MM.1S (cell line): Measurements from ENCODE around the gene TNFRSF14.

Experiments used
- DNase-seq: peaks from one replicate; pipeline ENCODE4 v3.0.0-alpha.2; 2015
- H2AFZ ChIP-seq: fragments of 300-600 bp; sonication (generic); 2 replicates; pipeline ENCODE4 v1.6.0; 2016; ENCODE audit warnings: antibody characterized with exemption, low read length
- H3F3A ChIP-seq: fragments of 300-600 bp; sonication (generic); 2 replicates; pipeline ENCODE4 v1.6.1; 2016; ENCODE audit warnings: mild to moderate bottlenecking, antibody characterized with exemption, low read length, moderate library complexity, mixed read lengths; ENCODE audit not compliant: insufficient read depth
- H3K27ac ChIP-seq: fragments of 300-600 bp; sonication (generic); 2 replicates; pipeline ENCODE4 v1.5.1; 2016; ENCODE audit warnings: mild to moderate bottlenecking, low read length
- H3K27me3 ChIP-seq: fragments of 300-600 bp; sonication (generic); replicated peaks from 2 replicates; pipeline ENCODE4 v1.6.0; 2016; ENCODE audit warnings: low read length; ENCODE audit not compliant: insufficient read depth
- H3K36me3 ChIP-seq: fragments of 300-600 bp; sonication (generic); replicated peaks from 2 replicates; pipeline ENCODE4 v1.6.1; 2016; ENCODE audit warnings: mild to moderate bottlenecking, low read length, mixed read lengths; ENCODE audit not compliant: insufficient read depth
- H3K4me1 ChIP-seq: fragments of 300-600 bp; sonication (generic); 2 replicates; pipeline ENCODE4 v1.6.1; 2016; ENCODE audit warnings: low read length, mixed read lengths
- H3K4me2 ChIP-seq: fragments of 300-600 bp; sonication (generic); 2 replicates; pipeline ENCODE4 v1.6.0; 2016; ENCODE audit warnings: low read depth, low read length
- H3K4me3 ChIP-seq: fragments of 300-600 bp; sonication (generic); 2 replicates; pipeline ENCODE4 v1.5.1; 2016; ENCODE audit warnings: low read length, mixed read lengths
- H3K79me2 ChIP-seq: fragments of 300-600 bp; sonication (generic); 2 replicates; pipeline ENCODE4 v1.6.1; 2016; ENCODE audit warnings: mixed run types, low read length, mixed read lengths
- H3K9ac ChIP-seq: fragments of 300-600 bp; sonication (generic); 2 replicates; pipeline ENCODE4 v1.6.1; 2016; ENCODE audit warnings: low read length, mixed read lengths
- H3K9me2 ChIP-seq: fragments of 300-600 bp; sonication (generic); replicated peaks from 2 replicates; pipeline ENCODE4 v1.6.1; 2016; ENCODE audit warnings: mild to moderate bottlenecking, low read length, mixed read lengths; ENCODE audit not compliant: insufficient read depth
- H3K9me3 ChIP-seq: fragments of 300-600 bp; sonication (generic); replicated peaks from 2 replicates; pipeline ENCODE4 v1.6.1; 2016; ENCODE audit warnings: mild to moderate bottlenecking, low read length, mixed read lengths; ENCODE audit not compliant: insufficient read depth
- H4K20me1 ChIP-seq: fragments of 300-600 bp; sonication (generic); 2 replicates; pipeline ENCODE4 v1.6.1; 2016; ENCODE audit warnings: mild to moderate bottlenecking, low read length, moderate library complexity, mixed read lengths; ENCODE audit not compliant: insufficient read depth
- CTCF ChIP-seq: fragments of 300-600 bp; sonication (generic); IDR thresholded peaks from 2 replicates; pipeline ENCODE4 v1.5.1; 2016; ENCODE audit warnings: antibody characterized with exemption, low read length, mixed read lengths
- EZH2 ChIP-seq: fragments of 300-600 bp; sonication (generic); optimal IDR thresholded peaks from 2 replicates; pipeline ENCODE3; 2017; ENCODE audit warnings: low read depth, mild to moderate bottlenecking, antibody characterized with exemption, low read length, mixed read lengths
- EZH2phosphoT487 ChIP-seq: fragments of 300-600 bp; sonication (generic); IDR thresholded peaks from 2 replicates; pipeline ENCODE4 v1.6.1; 2018; ENCODE audit warnings: antibody characterized with exemption, low read length

The TNFRSF14 gene

GRCh38 chr1:2588661-2589430 lies 32.7 kb downstream of the TNFRSF14 start:
- no peak for TF ChIP-seq EZH2
- no peak for TF ChIP-seq EZH2phosphoT487
- TF ChIP-seq CTCF: no peak
- no peaks in the 10 kb centered on the region for H3K36me3 ChIP-seq

DNA sequence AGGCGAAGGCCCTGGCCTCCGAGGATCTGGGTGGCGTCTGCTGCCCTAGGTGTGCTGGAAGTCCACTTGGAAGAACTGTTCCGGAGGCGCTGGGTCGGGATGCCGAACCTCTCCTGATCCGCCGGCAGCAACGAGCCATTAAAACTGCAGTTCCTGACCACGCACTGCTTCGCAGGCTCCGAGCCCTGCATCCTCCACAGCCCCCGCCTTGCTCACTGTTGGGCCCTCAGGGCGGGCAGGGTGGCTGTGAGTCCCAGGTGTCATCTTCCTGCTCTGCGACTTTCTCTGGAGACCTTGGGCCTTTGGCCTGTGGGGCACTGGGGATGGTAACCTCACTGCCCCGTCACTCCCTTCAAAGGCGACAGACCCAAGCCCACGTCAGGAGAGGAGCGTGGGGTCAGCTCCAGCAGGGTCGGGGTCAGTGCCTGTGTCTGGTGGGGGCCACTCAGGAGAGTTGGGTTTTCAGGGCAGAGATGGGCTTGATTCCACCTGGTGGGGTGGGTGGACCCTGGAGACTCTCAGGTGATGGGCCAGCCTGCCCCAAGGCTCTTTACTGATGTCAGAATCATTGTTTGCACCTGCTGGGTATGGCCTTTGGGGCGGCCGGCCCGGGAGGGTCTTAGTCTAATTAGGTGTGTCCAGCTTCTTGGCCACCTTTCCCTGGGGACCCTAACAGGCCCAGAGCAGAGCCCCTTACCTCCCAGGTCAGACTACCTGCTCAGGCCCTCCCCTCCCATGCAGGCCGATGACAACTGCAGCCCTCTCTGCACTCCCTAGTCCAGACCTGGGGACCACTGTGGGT lies 33.5 kb downstream of the TNFRSF14 start:
- no peak overlapping the region for H3K27ac ChIP-seq
- TF ChIP-seq CTCF: no peak
- TF ChIP-seq EZH2phosphoT487: no peak
- no peak for TF ChIP-seq EZH2
- no peaks in the 10 kb centered on the region for H4K20me1 ChIP-seq
- 0 out of 2 replicates have a peak, but pooled peaks cover 4% of the 10 kb centered on the region for H3F3A ChIP-seq
- H3K4me1 ChIP-seq: peaks cover 5% of the 10 kb centered on the region; the same call in 1 of the 2 replicates
- H3K9me3 ChIP-seq: no peaks in the 10 kb centered on the region
- H3K4me3 ChIP-seq: no peak overlapping the region
- H3K9me2 ChIP-seq: no peaks in the 10 kb centered on the region
- no peaks in the 10 kb centered on the region for H3K79me2 ChIP-seq
- no peak overlapping the region for H3K4me2 ChIP-seq
- DNase-seq: no peak
- H3K27me3 ChIP-seq: peaks cover 43% of the 10 kb centered on the region
- no peak overlapping the region for H3K9ac ChIP-seq
- no peaks in the 10 kb centered on the region for H3K36me3 ChIP-seq
- H2AFZ ChIP-seq: no peak overlapping the region

More at GRCh38 chr1:2588661-2589430, 32.7 kb downstream of the TNFRSF14 start:
- Histone ChIP-seq H3K27me3 (peaks cover 41% of the 10 kb centered on the region), H3K79me2 (no peaks in the 10 kb centered on the region), H4K20me1 (no peaks in the 10 kb centered on the region), H3K4me1 (peaks cover 5% of the 10 kb centered on the region; the same call in 1 of the 2 replicates), H3K4me3 (no peak overlapping the region), H3K9ac (no peak overlapping the region), H3K4me2 (no peak overlapping the region), H3K9me2 (no peaks in the 10 kb centered on the region), H3F3A (0 out of 2 replicates have a peak, but pooled peaks cover 4% of the 10 kb centered on the region), H3K9me3 (no peaks in the 10 kb centered on the region), H3K27ac (no peak overlapping the region), H2AFZ (no peak overlapping the region)
- no peak for DNase-seq

- Histone ChIP-seq H3K36me3 (no peaks in the 10 kb centered on the region), H4K20me1 (no peaks in the 10 kb centered on the region), H3K9me2 (no peaks in the 10 kb centered on the region), H2AFZ (no peak overlapping the region), H3K27ac (no peak overlapping the region), H3K4me1 (no peaks in the 10 kb centered on the region), H3K4me2 (no peak overlapping the region), H3K9me3 (no peaks in the 10 kb centered on the region), H3K27me3 (peaks cover 52% of the 10 kb centered on the region), H3K4me3 (no peak overlapping the region), H3K79me2 (no peaks in the 10 kb centered on the region), H3K9ac (no peak overlapping the region), H3F3A (no peaks in the 10 kb centered on the region)
- TF ChIP-seq CTCF: no peak
- TF ChIP-seq EZH2: no peak
- TF ChIP-seq EZH2phosphoT487: no peak
- no peak for DNase-seq
These were observed 34.3 kb downstream of the TNFRSF14 start for GRCh38 chr1:2590233-2591141.
